Fibroblast of mammary gland (primary cell): Measurements from ENCODE around the gene COBL.

ENCODE experiments used
- DNase-seq: peaks from one replicate; pipeline ENCODE4 v3.0.0-alpha.2; 2010; ENCODE audit warnings: low read depth
- H3K4me3 ChIP-seq: 2 replicates; pipeline ENCODE4 v1.5.1; 2011; ENCODE audit warnings: low read depth, mild to moderate bottlenecking, low read length, moderate library complexity; ENCODE audit not compliant: control insufficient read depth
- TF ChIP-seq, protein P1 (sequence below): conservative IDR thresholded peaks from 2 replicates; pipeline ENCODE4 v1.5.1; 2011; ENCODE audit warnings: low read depth, low read length, inconsistent platforms; ENCODE audit not compliant: control insufficient read depth, insufficient read depth

Gene COBL

DNA sequence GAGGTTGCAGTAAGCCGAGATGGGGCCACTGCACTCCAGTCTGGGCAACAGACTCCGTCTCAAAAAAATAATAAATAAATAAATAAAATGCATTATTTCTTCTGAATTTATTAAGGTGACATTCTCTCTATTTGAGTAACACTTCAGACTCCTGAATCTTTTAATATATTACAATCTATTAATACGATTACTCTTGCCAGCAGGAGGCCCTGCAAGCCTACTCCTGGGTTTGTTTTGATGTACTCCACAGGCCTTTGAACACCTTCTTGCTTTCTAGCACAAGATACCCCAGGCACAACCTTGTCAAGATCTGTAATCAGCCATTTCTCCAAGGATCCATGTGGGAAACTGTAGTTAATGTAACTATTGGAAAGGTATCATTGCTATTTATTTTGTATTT, 63.5 kb downstream of the COBL start:
- DNase-seq = no peak
- H3K4me3 ChIP-seq = no peak overlapping the region
- TF ChIP-seq, protein P1, sequence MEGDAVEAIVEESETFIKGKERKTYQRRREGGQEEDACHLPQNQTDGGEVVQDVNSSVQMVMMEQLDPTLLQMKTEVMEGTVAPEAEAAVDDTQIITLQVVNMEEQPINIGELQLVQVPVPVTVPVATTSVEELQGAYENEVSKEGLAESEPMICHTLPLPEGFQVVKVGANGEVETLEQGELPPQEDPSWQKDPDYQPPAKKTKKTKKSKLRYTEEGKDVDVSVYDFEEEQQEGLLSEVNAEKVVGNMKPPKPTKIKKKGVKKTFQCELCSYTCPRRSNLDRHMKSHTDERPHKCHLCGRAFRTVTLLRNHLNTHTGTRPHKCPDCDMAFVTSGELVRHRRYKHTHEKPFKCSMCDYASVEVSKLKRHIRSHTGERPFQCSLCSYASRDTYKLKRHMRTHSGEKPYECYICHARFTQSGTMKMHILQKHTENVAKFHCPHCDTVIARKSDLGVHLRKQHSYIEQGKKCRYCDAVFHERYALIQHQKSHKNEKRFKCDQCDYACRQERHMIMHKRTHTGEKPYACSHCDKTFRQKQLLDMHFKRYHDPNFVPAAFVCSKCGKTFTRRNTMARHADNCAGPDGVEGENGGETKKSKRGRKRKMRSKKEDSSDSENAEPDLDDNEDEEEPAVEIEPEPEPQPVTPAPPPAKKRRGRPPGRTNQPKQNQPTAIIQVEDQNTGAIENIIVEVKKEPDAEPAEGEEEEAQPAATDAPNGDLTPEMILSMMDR = no peak

DNA sequence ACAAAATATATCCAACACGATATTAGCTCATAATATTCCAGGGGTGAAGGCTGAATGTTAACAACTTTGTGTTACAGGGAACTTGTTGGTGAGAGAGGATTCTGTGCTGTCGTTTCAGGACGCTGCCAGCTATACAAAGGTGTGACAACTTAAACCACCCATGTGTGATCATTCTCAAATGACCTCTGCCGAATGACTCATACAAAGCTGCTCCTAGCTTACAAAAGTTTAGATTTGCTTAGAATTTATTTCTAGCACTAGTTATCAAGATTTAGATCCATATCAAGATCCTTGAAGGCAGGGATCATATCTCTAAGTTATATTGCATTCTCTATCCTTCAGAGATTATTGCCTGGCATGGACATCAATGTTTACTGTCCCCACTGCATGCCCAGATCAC, 65.3 kb downstream of the COBL start:
- no peak for DNase-seq
- TF ChIP-seq, protein P1 = no peak
- no peak overlapping the region for H3K4me3 ChIP-seq

DNA sequence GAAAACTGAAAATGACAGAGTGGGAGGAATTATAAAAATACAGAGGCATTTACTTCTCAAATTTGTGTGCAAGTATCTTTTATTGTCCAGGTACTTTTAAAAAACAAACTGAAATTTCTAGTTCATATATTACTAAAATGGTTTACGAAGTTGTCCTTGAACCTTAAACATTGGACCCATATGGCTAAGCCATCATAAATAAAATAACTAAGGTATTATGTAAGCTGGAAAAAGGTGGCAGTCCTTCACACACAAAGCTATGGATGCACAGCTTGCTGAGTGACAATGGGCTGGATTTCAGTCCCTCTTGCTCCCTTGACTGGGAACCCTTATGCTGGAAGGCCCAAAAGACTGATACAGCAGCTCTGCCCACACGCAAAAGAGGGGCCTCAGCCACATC, 66.1 kb downstream of the COBL start:
- no peak for DNase-seq
- TF ChIP-seq, protein P1 = no peak
- no peak overlapping the region for H3K4me3 ChIP-seq

DNA sequence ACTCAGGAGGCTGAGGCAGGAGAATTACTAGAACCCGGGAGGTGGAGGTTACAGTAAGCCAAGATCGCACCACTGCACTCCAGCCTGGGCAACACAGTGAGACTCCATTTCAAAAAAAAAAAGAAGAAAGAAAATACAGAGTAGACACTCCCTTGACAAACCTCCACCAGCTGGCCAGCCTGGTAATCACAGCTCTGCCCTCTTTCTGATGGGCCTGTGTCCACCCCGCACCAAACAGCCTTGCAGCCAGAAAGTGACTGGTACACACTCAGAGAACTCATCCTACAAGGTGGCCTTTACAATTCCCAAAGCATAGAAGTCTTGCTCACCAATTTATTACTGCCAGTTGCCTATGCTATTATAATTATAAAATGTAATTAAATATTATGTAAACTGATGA, 66.6 kb downstream of the COBL start:
- TF ChIP-seq, protein P1 = no peak
- no peak overlapping the region for H3K4me3 ChIP-seq

DNA sequence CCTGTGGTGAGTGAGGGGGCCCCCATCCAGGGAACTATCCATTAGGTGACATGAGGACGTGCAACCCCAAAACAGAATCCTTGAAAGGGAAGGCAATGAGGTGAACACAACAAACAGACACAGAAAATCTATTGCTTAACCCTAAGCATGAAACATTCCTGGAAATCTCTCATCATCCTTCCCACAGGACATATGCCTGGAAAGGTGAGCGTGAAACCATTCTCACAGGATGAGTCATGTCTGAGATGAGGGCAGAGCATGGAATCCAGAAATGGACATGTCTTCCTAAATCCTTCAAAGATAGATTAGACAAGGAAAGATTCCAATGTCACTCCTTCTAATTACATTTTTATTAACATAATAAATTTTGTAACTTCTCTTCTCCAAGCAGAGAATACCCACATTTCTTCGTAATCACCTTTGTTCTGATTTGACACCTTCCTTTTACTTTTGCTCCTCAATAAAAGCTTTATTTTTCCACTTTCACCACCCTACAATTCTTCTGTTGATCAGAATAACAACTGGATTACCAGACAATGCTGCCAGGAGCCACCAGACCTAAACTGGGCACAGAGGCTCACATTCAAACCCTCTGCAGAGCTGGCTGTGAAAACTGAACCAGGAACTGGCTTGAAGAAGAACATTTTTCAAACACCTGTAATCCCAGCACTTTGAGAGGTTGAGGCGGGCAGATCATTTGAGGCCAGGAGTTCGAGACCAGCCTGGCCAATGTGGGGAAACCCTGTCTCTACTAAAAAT, 67.2 kb downstream of the COBL start:
- TF ChIP-seq, protein P1 = no peak
- DNase-seq = no peak
- H3K4me3 ChIP-seq = no peak overlapping the region

More for the DNA sequence above, 66.6 kb downstream of the COBL start:
- DNase-seq = no peak

DNA sequence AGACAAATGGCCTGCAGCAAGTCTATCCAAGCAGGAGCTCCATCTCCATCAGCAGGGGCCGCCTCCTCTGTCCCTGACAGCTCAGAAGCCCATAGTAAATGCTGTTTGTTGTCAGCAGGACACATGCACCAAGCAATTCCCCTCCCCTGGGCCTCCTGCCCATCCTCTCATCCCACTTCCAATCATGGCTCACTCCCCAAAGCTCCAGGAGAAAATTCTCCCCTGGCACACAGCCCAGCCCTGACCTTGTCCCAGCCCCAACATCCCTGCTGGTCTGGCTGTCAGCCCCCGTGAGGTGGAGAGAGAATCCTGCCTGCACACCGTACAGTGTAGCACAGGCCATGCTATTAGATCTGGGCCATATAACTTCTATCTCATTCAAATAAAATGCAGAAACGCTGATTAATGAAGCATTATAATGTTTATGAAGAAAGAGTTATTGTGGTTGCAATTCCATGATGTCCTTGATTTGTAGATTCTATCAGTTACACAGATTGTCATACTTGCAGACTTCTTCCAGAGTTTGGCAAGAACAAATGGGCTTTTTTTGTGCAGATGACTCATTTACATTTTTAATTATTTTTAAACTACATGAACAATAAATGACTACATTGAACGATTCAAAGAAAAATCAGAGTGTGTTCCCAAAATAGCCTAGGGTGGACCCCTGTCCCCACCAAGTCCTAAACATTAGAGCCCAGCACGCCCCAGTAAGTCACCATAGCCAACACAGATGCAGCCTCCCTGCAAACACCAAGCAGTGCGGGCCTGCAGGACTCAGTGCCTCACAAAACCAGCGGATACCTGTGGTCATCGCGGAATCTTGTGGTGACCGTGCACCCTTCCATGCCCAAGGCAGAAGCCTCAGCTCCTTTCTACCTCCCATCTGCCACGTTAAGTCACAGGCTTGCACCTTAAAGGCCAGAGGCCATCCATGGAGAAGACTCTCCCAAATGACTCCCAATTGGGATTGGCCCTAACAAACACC, 70.1 kb downstream of the COBL start:
- TF ChIP-seq, protein P1 = no peak
- no peak for DNase-seq
- no peak overlapping the region for H3K4me3 ChIP-seq
